HT-29 (cell line): ENCODE results near the gene CTTNBP2NL. TPM values are rescaled to one million over a fixed set of nuclear protein-coding genes. Genes with fewer than 3 reads are reported as not detected.
"Not testable (repeated sequence)": the region's sequence is repeated elsewhere in the genome, so short reads cannot be mapped to it uniquely, and the experiment has no call there.

ENCODE experiments used
- DNase-seq: peaks from one replicate; pipeline ENCODE4 v3.0.0-alpha.2; 2015; ENCODE audit warnings: low spot score
- total RNA-seq: library from RNA; depleted of rRNA; stranded (reverse); fragments of >200 nt; shearing (Covaris generic); gene quantifications from 2 replicates; pipeline ENCODE4 v1.2.3, GENCODE V29; 2014

Gene CTTNBP2NL
- total RNA-seq, 1 experiment from 2014 or later: 4.9 TPM

GRCh38 chr1:112386024-112386723 lies 9.8 kb upstream of the CTTNBP2NL start:
- DNase-seq: no peak

GRCh38 chr1:112386731-112387346 lies 9.2 kb upstream of the CTTNBP2NL start:
- peak; percentile 42 for DNase-seq

GRCh38 chr1:112387807-112388206 lies 8.2 kb upstream of the CTTNBP2NL start:
- DNase-seq: no peak

GRCh38 chr1:112388436-112388835 lies 7.6 kb upstream of the CTTNBP2NL start:
- no peak for DNase-seq

GRCh38 chr1:112389689-112390088 lies 6.3 kb upstream of the CTTNBP2NL start:
- DNase-seq: no peak

- DNase-seq: not testable (repeated sequence)
These were observed 5.7 kb upstream of the CTTNBP2NL start for GRCh38 chr1:112390335-112390734.

- peak; percentile 96 for DNase-seq
These were observed 5.0 kb upstream of the CTTNBP2NL start for GRCh38 chr1:112390775-112391602.

GRCh38 chr1:112391603-112391940 lies 4.4 kb upstream of the CTTNBP2NL start:
- no peak for DNase-seq

GRCh38 chr1:112393631-112393974 lies 2.4 kb upstream of the CTTNBP2NL start:
- peak; percentile 72 for DNase-seq

- DNase-seq: no peak
These were observed 1.3 kb upstream of the CTTNBP2NL start for GRCh38 chr1:112394743-112395062.

- DNase-seq: no peak
These were observed 676 bp upstream of the CTTNBP2NL start for GRCh38 chr1:112395256-112395820.

- DNase-seq: peak; percentile 54
These were observed 848 bp downstream of the CTTNBP2NL start for GRCh38 chr1:112396653-112397471.

- DNase-seq: no peak
These were observed 1.8 kb downstream of the CTTNBP2NL start for GRCh38 chr1:112397841-112398240.

GRCh38 chr1:112399456-112399855 lies 3.4 kb downstream of the CTTNBP2NL start:
- no peak for DNase-seq

GRCh38 chr1:112400706-112401105 lies 4.7 kb downstream of the CTTNBP2NL start:
- DNase-seq: not testable (repeated sequence)

- no peak for DNase-seq
These were observed 6.9 kb downstream of the CTTNBP2NL start for GRCh38 chr1:112402682-112403643.

- DNase-seq: no peak
These were observed 10.8 kb downstream of the CTTNBP2NL start for GRCh38 chr1:112406771-112407170.

GRCh38 chr1:112409414-112409813 lies 13.4 kb downstream of the CTTNBP2NL start:
- no peak for DNase-seq

- DNase-seq: no peak
These were observed 14.7 kb downstream of the CTTNBP2NL start for GRCh38 chr1:112410673-112411072.

GRCh38 chr1:112417271-112417670 lies 21.3 kb downstream of the CTTNBP2NL start:
- no peak for DNase-seq
